Psoas muscle (tissue), 8 donors: ENCODE measurements around the gene R3HDM1. TPM values are rescaled to one million over a fixed set of nuclear protein-coding genes. Genes with fewer than 3 reads are reported as not detected.

Experiments
- ATAC-seq, 4 donors: fragments of 200-7000 bp; cut with Tn5 transposase; one replicate each; pipeline ENCODE4 v1.9.1; 2020; ENCODE audit warnings: moderate library complexity in 3 of 4, mild to moderate bottlenecking in 2 of 4
- DNase-seq, 2 donors: peaks; one replicate each; pipeline ENCODE4 v3.0.0-alpha.2; 2020
- H3K27ac ChIP-seq: fragments of 200-600 bp; one replicate; pipeline ENCODE4 v1.8.0; 2022
- H3K27me3 ChIP-seq, 3 donors: fragments of 200-600 bp in 1 of 3; one replicate each; pipeline versions ENCODE4 v1.6.1 to v1.8.0; 2013 to 2022; ENCODE audit warnings: low read length in 2 of 3, mild to moderate bottlenecking in 2 of 3, moderate library complexity in 1 of 3; ENCODE audit not compliant: insufficient read depth in 3 of 3
- H3K36me3 ChIP-seq, 2 donors: fragments of 200-600 bp in 1 of 2; one replicate each; pipeline versions ENCODE4 v1.6.1 to v1.8.0; 2013 to 2022; ENCODE audit warnings: low read depth in 1 of 2, mild to moderate bottlenecking in 1 of 2, moderate library complexity in 1 of 2; ENCODE audit not compliant: insufficient read depth in 1 of 2
- H3K4me1 ChIP-seq: fragments of 200-600 bp; one replicate; pipeline ENCODE4 v1.8.0; 2022
- H3K4me3 ChIP-seq: fragments of 200-600 bp; one replicate; pipeline ENCODE4 v1.8.0; 2022; ENCODE audit warnings: mild to moderate bottlenecking
- H3K9me3 ChIP-seq: fragments of 200-600 bp; one replicate; pipeline ENCODE4 v1.8.0; 2022
- CTCF ChIP-seq: fragments of 200-600 bp; IDR thresholded peaks from one replicate; pipeline ENCODE4 v1.8.0; 2022; ENCODE audit warnings: antibody characterized with exemption
- WGBS, 3 donors: extraction: QIAGEN DNeasy Blood & Tissue Kit; methylation state at CpG; one replicate each; pipeline versions ENCODE4 v1.1.6 to v1.1.7; 2013; 5-methylcytosine and 5-hydroxymethylcytosine counted together
- intact Hi-C, 2 donors: fragments of 100-400 bp; cut with DNase I; formaldehyde crosslinking; loops; one replicate each; pipeline versions ENCODE4 v1.11.0 to v1.14.2; 2022
- polyA plus RNA-seq, 3 donors: library from polyadenylated mRNA; stranded (reverse); fragments of 200-250 nt; gene quantifications; one replicate each; pipeline ENCODE4 v1.2.3, GENCODE V29; 2013
- total RNA-seq, 4 donors: library from RNA; stranded (reverse); fragmentation: NEBNext Ultra II Directional in 2 of 4; extraction: Animal tissue kit (Norgen Biotek cat#: 25700) in 2 of 4; gene quantifications; one replicate each; pipeline versions ENCODE4 v1.2.1 to v1.2.4, GENCODE V29; 2021 to 2023
- donor health status: healthy with polysubstance abuse.
- donor health status: DM: no; HTN: no; CAD: no; lungs with moderate emphysema.
- donor health status: Bipolar disorder and iron deficiency.
- donor health status: healthy.
- donor health status: DM: yes; HTN: yes; CAD: no.
- donor health status: DM: no; HTN: no; CAD: no.
- donor health status: DM: no; HTN: no; CAD: no.
- donor health status: DM: yes; HTN: yes; CAD: no.

R3HDM1 gene
- total and polyA plus RNA-seq, 7 donors = 4.6 to 25.3 (median 20.1) TPM

GRCh38 chr2:135742325-135742757, 211.1 kb downstream of the R3HDM1 start:
- ATAC-seq (peak; percentile 19 to 62 (median 38)), DNase-seq (no peak)
- intact Hi-C loops = loop anchor here in 1 of 2 donors (10.0 kb wide), 2 partner anchors 208 to 588 kb away; partner anchors contain the start of genes R3HDM1 and ZRANB3
- peak overlapping the region; percentile 97 for H3K4me3 ChIP-seq
- H3K4me1 ChIP-seq = peaks cover 41% of the 10 kb centered on the region
- H3K27ac ChIP-seq = peak overlapping the region; percentile 100
- WGBS, 3 donors = 0 to 1% (median 1%) methylated on average over 34 of the region's 34 CpGs
- peaks cover 2 to 3% of the 10 kb centered on the region in 2 donors for H3K36me3 ChIP-seq
- TF ChIP-seq CTCF = no peak
- H3K9me3 ChIP-seq = no peaks in the 10 kb centered on the region
- H3K27me3 ChIP-seq = no peaks in the 10 kb centered on the region

- ATAC-seq = no peak
- peak overlapping the region; percentile 100 for H3K27ac ChIP-seq
- peaks cover 41% of the 10 kb centered on the region for H3K4me1 ChIP-seq
- DNase-seq = no peak
- H3K4me3 ChIP-seq = peak overlapping the region; percentile 97
- intact Hi-C loops = loop anchor here in 1 of 2 donors (10.0 kb wide), 2 partner anchors 209 to 589 kb away; partner anchors contain the start of genes R3HDM1 and ZRANB3
- WGBS, 3 donors = 60 to 79% (median 65%) methylated on average over 1 of the region's 1 CpG
- no peaks in the 10 kb centered on the region for H3K9me3 ChIP-seq
- no peaks in the 10 kb centered on the region for H3K27me3 ChIP-seq
- no peak for TF ChIP-seq CTCF
- H3K36me3 ChIP-seq = peaks cover 5 to 18% of the 10 kb centered on the region in 2 donors
Observed at GRCh38 chr2:135743860-135744259, 212.6 kb downstream of the R3HDM1 start.

GRCh38 chr2:135744760-135745314, 213.6 kb downstream of the R3HDM1 start:
- intact Hi-C loops = loop anchor here in 1 of 2 donors (10.0 kb wide), 2 partner anchors 210 to 590 kb away; partner anchors contain the start of genes R3HDM1 and ZRANB3
- Histone ChIP-seq H3K27me3 (no peaks in the 10 kb centered on the region), H3K4me1 (peaks cover 41% of the 10 kb centered on the region), H3K9me3 (no peaks in the 10 kb centered on the region), H3K4me3 (peak overlapping the region; percentile 97), H3K36me3 (peaks cover 5 to 28% of the 10 kb centered on the region in 2 donors), H3K27ac (peak overlapping the region; percentile 100)
- TF ChIP-seq CTCF = peak; percentile 7
- 85 to 89% (median 87%) methylated on average over 5 of the region's 5 CpGs for WGBS, 3 donors
- DNase-seq (no peak), ATAC-seq (peak; percentile 16 to 42 (median 28))

- Histone ChIP-seq H3K4me3 (no peak overlapping the region), H3K27ac (peak overlapping the region; percentile 100), H3K4me1 (peaks cover 41% of the 10 kb centered on the region), H3K9me3 (no peaks in the 10 kb centered on the region), H3K27me3 (no peaks in the 10 kb centered on the region), H3K36me3 (peaks cover 5 to 35% of the 10 kb centered on the region in 2 donors)
- no peak for DNase-seq
- intact Hi-C loops = loop anchor here in 1 of 2 donors (10.0 kb wide), 2 partner anchors 211 to 591 kb away; partner anchors contain the start of genes R3HDM1 and ZRANB3
- ATAC-seq = no peak
- TF ChIP-seq CTCF = no peak
- 59 to 71% (median 66%) methylated on average over 3 to 4 of the region's 4 CpGs for WGBS, 3 donors
Observed at GRCh38 chr2:135745545-135745944, 214.3 kb downstream of the R3HDM1 start.
